Bone marrow (tissue), 2 donors: ENCODE measurements around the gene RASA3.
A peak's percentile ranks its signal among the peaks of the same experiment; 100 is the strongest.
"Not testable (repeated sequence)": the region's sequence is repeated elsewhere in the genome, so short reads cannot be mapped to it uniquely, and the experiment has no call there.

Source experiments
- DNase-seq, 2 donors: peaks; one replicate each; lab custom pipeline; 2025; lab: John Stamatoyannopoulos, UW

The RASA3 gene

GRCh38 chr13:114142137-114142550 is 9.7 kb upstream of the RASA3 start:
- DNase-seq, result no peak

GRCh38 chr13:114141261-114141996 is 9.0 kb upstream of the RASA3 start:
- DNase-seq, result no peak

- DNase-seq, result no peak
These were observed 8.5 kb upstream of the RASA3 start for GRCh38 chr13:114140906-114141250.

GRCh38 chr13:114140131-114140905 is 7.9 kb upstream of the RASA3 start:
- DNase-seq, result no peak

GRCh38 chr13:114136576-114136975 is 4.2 kb upstream of the RASA3 start:
- no peak for DNase-seq

- no peak for DNase-seq
These were observed 3.3 kb upstream of the RASA3 start for GRCh38 chr13:114135731-114136171.

GRCh38 chr13:114134944-114135610 is 2.7 kb upstream of the RASA3 start:
- DNase-seq, result no peak

GRCh38 chr13:114134111-114134943 is 1.9 kb upstream of the RASA3 start:
- DNase-seq, result no peak

GRCh38 chr13:114133552-114133951 is 1.1 kb upstream of the RASA3 start:
- not testable (repeated sequence) for DNase-seq

GRCh38 chr13:114133126-114133525 is 703 bp upstream of the RASA3 start:
- not testable (repeated sequence) for DNase-seq

- DNase-seq, result no peak
These were observed 622 bp downstream of the RASA3 start for GRCh38 chr13:114131583-114132418.

GRCh38 chr13:114130837-114131582 is 1.4 kb downstream of the RASA3 start:
- DNase-seq, result peak; percentile 47 to 77

GRCh38 chr13:114130131-114130836 is 2.1 kb downstream of the RASA3 start:
- no peak for DNase-seq

- no peak for DNase-seq
These were observed 2.8 kb downstream of the RASA3 start for GRCh38 chr13:114129649-114130062.

- peak; percentile 55 to 93 for DNase-seq
These were observed 3.5 kb downstream of the RASA3 start for GRCh38 chr13:114128624-114129522.

GRCh38 chr13:114128348-114128623 is 4.1 kb downstream of the RASA3 start:
- DNase-seq, result no peak

GRCh38 chr13:114127473-114128347 is 4.7 kb downstream of the RASA3 start:
- DNase-seq, result no peak
